ENCODE results near the gene LYPLAL1.
"Not testable (repeated sequence)": the region's sequence is repeated elsewhere in the genome, so short reads cannot be mapped to it uniquely, and the experiment has no call there.

Gene LYPLAL1

GRCh38 chr1:219215477-219215876 is 41.8 kb downstream of the LYPLAL1 start:
- DNase-seq (ENCODE audit: low read depth, low spot score): no peak

- no peak for DNase-seq (ENCODE audit: low read depth, low spot score)
Measured at GRCh38 chr1:219220945-219221344, 47.3 kb downstream of the LYPLAL1 start.

- DNase-seq (ENCODE audit: low read depth, low spot score): no peak
Measured at GRCh38 chr1:219223496-219223895, 49.8 kb downstream of the LYPLAL1 start.

- no peak for DNase-seq (ENCODE audit: low read depth, low spot score)
Measured at GRCh38 chr1:219226196-219226595, 52.5 kb downstream of the LYPLAL1 start.

- no peak for DNase-seq (ENCODE audit: low read depth, low spot score)
Measured at GRCh38 chr1:219227360-219228057, 53.8 kb downstream of the LYPLAL1 start.

GRCh38 chr1:219228058-219228419 is 54.4 kb downstream of the LYPLAL1 start:
- no peak for DNase-seq (ENCODE audit: low read depth, low spot score)

- DNase-seq (ENCODE audit: low read depth, low spot score): no peak
Measured at GRCh38 chr1:219232890-219233289, 59.2 kb downstream of the LYPLAL1 start.

GRCh38 chr1:219235903-219236481 is 62.3 kb downstream of the LYPLAL1 start:
- DNase-seq (ENCODE audit: low read depth, low spot score): no peak

GRCh38 chr1:219236933-219237610 is 63.4 kb downstream of the LYPLAL1 start:
- no peak for DNase-seq (ENCODE audit: low read depth, low spot score)

- no peak for DNase-seq (ENCODE audit: low read depth, low spot score)
Measured at GRCh38 chr1:219239518-219239917, 65.8 kb downstream of the LYPLAL1 start.

GRCh38 chr1:219244864-219245263 is 71.2 kb downstream of the LYPLAL1 start:
- DNase-seq (ENCODE audit: low read depth, low spot score): no peak

GRCh38 chr1:219247441-219247840 is 73.8 kb downstream of the LYPLAL1 start:
- DNase-seq (ENCODE audit: low read depth, low spot score): no peak

- DNase-seq (ENCODE audit: low read depth, low spot score): not testable (repeated sequence)
Measured at GRCh38 chr1:219250468-219250867, 76.8 kb downstream of the LYPLAL1 start.

- no peak for DNase-seq (ENCODE audit: low read depth, low spot score)
Measured at GRCh38 chr1:219257751-219258150, 84.1 kb downstream of the LYPLAL1 start.

GRCh38 chr1:219261454-219261853 is 87.8 kb downstream of the LYPLAL1 start:
- no peak for DNase-seq (ENCODE audit: low read depth, low spot score)
